HS-27A (cell line): ENCODE measurements around the gene F12.

Experiments
- DNase-seq: peaks from one replicate; pipeline ENCODE4 v3.0.0-alpha.2; 2012; ENCODE audit warnings: low read depth, missing footprints

F12 gene

DNA sequence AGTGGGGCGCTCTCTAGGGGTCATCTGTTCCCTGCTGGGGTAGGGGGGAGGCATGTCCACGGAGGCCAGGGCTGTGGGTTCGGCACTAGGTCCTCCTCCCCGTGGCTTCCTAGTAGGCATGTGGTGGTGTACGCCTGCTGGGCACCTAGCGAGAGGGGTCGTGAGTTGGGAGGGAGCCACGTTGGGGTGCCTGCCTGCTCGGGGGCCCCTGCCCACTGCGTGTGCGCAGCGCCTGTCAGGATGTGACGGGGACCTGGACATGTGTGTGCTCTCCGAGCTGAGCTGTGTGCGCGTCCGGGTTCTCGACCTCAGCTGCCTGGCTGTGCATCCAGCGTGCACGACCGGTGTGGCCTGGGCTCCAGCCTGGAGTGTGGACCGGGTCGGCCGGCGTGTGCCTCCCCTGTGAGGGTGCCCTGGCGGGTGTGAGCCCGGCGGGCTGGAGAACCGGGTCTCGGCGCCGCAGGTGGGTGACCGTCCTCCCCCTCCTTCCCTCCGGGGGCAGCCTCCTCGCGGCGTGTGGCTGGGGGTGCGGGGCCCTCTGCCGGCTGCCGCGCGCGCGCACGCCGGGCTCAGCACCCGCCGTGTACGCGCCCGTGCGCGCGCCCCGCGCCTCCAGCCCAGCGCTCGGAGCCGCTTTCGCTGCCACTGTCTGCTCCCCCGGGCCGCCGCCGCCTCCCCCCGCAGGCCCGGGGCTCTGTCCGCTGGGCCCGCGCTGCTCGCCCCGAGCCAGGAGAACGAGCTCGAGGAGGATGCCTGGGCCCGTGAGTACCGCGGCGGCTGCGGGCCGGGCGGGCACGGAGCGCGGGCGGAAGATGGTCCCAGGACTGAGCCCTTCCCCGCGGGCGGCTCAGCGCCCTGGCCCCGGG lies 37.1 kb upstream of the F12 start, which contains the start of gene PRR7:
Gene PRR7, plus strand, starts transcription at position 615 of the 866 bp plus-strand sequence. CDS start 8,254 bp downstream, outside the sequence.
- DNase-seq = no peak

DNA sequence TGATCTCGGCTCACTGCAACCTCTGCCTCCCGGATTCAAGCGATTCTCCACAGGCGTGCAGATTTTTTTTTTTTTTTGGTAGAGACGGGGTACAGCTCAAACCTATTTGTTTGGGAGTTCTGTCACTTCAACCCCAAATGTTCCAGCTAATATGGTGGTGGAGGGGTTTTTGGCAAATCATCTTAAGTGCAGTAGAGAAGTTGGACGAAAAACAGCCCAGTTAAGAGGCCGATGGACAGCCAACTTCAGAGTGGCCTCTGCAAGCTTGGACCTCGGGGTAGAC lies 36.5 kb upstream of the F12 start:
- DNase-seq = no peak

DNA sequence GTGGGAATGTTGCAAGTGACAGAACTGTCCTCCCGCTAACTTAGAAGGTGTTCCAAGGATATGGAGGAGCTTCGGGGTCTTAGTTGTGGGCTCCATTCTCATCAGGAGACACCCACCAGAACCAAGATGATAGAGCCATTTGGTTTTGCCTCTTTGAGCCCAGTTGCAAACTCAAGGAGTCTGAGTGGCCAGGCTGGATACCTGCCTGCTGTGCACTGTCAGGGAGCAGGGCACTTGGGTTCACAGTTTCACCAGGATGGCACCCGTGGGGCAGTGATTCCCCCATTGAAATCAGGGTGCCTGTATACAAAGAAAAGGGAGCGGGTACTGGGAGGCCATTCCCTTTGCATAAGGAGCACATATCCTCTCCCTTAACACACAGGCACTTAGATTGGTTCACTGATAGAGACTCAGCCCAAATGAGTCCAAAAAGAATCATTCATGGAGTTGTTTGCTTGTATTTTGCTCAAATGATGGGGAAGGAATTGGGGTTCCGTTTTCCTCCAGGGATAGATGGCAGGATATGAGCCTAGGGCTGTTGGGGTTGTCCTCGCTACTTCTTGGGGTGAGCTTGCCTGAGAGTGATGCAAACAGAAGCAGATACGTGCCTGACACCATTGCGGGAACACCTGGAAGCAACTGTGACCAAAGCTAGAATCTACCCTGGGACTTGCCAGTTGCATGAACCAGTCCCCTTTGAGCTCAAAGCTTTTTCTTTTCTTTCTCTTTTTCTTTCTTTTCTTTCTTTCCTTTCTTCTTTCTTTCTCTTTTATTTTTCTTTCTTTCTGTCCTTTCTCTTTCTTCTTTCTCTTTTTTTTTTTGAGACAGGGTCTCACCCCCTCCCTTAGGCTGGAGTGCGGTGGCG lies 35.9 kb upstream of the F12 start:
- no peak for DNase-seq

DNA sequence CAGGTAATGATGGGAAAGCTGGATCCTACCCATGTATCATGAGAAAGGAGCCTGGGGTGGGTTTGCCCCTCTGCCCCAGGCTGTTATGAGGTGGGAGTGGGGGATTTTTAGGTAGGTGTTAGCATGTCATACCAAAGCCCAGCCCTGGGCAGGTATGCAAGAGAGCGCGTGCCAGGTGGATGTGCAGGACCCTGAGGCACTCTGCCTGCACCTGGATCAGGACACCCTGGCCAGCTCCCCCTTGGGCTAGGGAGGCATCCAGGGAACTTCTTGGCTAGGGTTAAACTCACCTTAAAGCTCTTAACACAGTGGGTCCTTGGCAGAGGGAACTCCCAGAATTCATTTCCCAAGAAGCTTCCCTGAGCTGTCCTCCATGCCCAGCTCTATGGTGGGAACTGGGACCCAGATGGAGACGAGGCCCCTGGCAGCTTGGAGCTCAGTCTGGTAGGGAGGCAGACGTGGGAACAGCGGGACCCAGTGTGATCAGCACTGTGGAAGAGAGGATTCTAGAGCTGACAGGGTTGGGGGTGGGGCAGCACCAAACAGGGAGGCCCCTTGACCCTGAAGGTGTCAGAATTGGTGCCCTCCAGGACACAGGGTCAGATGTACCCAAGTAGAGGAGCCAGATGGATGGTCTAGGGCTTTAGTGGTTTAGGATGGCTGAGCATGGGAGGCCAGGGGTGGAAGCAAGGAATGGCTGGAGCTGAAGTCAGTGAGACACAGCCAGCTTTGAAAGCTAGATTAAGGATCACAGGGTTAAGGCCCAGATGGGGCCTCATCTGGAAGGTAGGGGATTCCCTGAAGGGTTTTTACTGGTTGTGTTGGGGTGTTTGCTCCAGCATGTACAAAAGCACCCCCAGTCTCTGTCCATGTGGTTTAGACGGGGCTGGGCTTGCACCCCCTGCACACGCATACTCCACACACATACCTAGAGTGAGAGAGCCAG lies 35.0 kb upstream of the F12 start:
- no peak for DNase-seq

DNA sequence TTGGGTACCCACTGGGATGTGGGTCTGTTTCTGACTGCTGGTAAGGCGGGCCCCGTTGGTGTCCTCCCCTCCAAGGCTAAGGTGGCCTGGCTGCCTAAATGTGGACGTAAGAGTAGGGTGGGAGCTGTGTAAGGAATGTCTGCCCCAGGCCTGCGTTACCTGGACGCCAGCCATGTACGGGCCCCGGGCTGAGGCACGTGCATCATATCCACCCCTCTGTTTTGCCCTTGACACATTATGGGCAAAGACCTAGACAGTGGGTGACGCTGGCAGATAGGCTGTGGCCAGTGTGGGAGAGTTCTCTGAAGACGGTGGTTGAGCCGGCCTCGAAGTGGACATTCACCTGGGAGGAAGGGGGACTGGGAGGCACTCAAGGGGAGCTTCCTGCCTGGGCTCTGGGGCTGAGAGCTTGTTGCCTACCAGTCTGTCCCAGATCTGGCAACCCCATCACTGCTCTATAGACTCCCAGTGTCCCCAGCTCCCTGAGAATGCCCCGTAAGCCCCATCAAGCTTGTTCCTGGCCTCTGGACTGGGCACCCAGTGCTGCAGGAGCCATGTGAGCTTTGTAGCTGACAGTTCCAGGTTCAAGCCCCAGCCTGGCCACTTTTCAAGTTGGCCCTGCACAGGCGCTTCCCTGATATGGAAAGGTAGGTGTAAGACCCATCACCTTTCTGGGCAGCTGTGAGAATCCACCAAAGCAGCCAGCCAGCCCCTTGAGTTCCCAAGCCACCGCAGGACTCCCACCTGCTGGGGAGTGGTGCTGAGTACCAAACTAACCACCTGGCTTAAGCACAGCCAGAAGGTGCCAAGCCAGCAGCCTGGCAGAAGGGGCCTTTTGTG lies 34.0 kb upstream of the F12 start:
- no peak for DNase-seq

DNA sequence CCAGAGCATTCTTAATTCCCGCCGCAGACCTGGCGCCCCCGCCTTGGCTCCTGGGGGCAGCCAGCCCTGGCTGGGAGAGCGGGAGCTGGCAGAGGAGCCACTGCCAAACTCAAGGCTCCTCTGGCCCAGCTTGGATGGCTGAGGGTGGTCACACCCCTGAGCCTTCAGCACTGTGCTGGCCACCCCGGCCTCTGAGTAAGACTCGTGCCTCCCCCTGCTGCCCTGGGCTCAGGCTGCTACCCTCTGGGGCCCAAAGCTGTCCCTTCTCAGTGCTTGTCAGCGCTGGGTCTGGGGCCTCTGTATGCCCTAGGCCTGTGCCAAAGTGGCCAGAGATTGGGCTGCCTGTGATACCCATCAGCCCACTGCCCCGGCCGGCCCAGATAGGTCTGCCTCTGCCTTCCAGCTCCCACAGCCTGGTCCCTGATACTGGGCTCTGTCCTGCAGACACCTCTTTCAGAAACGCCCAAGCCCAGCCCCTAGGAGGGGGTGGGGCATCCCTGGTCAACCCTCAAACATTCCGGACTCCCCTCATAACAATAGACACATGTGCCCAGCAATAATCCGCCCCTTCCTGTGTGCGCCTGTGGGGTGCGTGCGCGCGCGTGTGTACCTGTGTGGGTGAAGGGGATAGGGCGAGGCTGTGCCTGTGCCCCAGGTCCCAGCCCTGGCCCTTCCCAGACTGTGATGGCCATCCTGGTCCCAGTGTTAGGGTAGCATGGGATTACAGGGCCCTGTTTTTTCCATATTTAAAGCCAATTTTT lies 32.9 kb upstream of the F12 start:
- no peak for DNase-seq

DNA sequence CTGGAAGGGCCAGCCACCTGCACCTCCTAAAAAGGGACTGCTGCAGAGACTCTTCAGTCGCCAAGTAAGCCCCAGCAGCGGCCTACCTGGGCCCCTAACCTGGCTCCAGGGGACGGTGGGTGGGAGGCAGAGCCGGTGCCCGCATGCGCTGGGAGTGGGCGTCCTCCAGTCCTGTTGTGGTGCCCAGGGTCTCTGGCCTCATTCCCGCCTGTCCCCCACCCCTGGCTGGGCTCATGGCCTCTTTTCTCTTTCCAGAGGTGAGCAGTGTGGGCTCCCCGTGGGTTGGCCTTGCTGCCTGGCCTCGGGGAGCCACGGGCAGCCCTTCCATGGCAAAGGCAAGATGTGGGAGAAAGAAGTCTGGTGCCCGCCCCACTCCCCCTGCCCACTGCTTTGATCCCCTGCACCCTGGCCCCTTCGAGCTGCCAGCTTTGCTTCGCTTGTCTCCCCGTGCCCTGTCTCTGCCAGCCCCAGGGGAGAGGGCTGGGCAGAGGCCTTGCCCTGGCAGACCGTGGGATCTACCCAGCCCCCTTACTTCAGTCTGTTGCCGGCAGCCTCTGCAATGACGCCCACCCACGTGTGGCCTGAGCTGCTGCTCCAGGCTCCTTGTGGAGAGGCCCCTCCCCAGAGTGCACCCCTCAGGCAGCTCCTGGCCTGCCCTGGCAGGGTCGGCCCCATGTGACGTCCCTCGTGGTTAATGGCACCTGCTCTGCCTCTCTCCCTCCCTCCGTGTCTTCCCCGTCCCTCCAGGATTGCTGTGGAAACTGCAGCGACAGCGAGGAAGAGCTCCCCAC lies 31.8 kb upstream of the F12 start:
- DNase-seq = no peak

DNA sequence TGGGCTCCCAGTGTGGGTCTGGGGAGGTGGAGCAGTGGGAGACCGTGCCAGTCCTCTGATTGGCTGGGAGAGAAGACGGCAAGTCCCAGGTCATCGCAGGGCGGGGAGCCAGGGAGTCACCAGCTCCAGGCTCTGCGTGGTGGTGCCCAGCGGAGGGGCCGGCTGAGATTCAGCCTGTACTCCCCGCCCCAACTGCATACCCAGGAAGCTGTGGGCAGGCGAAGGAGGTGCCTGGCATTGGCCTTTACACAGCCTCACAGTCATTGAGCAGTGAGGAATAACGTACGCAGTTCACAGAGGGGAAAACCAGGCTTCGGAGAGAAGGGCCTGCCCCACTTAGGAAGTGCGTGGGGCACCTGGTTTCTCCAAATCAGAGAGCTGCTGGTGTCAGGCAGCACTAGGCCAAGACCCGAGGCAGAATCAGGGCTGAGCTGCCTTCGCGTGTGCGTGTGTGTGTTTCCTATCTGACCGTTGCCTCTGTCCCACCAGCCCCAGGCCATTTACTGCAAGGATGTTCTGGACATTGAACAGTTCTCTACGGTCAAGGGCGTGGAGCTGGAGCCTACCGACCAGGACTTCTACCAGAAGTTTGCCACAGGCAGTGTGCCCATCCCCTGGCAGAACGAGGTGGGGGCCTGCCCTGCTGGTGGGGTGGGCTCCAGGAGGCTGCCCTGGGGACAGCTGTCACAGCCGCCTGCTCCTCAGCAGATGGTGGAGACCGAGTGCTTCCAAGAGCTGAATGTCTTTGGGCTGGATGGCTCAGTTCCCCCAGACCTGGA lies 31.0 kb upstream of the F12 start:
- DNase-seq = no peak

DNA sequence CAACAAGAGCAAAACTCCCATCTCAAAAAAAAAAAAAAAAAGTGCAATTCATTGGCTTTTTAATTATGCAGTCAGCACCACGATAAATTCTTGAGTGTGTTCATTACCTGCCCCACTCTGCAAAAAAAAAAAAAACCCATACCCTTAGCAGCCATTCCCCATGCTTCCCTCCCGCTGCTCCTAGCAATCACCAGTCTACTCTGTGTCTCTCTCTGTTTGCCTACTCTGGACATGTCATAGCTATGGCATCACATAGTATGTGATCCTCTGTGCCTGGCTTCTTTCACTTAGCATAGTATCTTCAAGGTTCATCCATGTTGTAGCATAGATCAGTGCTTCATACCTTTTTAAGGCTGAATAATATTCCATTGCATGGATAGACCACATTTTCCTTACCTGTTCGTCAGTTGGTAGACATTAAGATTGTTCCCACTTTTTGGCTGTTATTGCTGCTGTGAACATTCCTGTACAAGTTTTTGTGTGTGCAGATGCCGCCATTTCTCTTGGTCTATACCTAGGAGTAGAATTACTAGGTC lies 30.2 kb upstream of the F12 start:
- no peak for DNase-seq

DNA sequence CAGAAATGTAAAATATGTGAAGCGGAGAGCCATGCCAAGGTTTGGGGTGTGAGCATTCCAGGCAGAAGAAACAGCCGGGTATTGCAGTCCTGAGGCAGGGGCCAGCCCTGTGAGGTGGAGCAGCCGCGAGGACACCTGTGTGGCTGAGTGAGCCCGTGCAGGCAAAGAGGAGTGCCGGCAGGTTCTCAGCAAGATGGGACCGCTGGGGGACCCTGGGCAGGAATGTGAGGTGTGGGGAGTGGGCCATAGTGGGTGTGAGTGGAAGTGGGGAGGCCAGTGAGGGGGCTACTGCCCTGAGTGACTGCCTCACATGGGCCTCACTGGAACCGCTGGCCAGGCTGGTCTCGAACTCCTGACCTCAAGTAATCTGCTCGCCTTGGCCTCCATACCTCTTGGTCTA lies 29.1 kb upstream of the F12 start:
- no peak for DNase-seq

DNA sequence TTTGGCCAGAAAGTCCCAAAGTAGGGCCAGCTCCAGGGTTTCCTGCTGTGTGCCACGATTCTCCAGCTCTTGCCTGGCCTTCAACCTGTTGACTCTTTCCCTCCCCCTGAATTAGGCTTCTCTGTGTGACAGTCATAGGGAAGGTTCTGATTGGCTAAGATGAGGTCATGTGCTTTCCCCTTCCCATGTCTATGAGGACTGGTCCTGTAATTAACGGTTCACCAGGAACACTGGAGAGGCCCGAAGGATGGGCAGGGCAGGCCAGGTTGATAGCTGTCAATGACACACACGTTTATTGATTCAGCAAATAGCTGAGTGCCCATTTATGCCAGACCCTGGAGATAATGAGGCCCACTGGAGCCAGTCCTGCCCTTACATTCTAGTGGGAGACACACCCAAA lies 28.3 kb upstream of the F12 start:
- DNase-seq = no peak

DNA sequence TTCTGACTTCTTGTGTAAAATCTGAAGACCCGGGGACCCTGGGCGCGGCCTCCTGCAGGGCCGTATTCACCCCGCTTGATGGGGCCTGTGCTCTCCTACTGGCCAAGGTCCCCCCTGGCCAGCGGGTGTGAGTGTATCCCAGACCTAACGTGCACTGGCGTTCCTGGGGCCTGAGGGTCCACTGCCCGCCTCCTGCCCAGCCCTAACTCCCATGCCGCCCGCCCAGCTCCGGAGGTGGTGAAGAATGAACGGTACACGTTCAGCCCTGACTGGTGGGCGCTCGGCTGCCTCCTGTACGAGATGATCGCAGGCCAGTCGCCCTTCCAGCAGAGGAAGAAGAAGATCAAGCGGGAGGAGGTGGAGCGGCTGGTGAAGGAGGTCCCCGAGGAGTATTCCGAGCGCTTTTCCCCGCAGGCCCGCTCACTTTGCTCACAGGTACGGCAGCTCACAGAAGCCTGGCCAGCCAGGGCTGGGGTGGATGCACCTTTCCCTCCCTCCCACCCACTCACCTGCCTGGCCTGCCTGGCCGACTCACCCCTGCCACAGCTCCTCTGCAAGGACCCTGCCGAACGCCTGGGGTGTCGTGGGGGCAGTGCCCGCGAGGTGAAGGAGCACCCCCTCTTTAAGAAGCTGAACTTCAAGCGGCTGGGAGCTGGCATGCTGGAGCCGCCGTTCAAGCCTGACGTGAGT lies 26.6 kb upstream of the F12 start:
- no peak for DNase-seq

DNA sequence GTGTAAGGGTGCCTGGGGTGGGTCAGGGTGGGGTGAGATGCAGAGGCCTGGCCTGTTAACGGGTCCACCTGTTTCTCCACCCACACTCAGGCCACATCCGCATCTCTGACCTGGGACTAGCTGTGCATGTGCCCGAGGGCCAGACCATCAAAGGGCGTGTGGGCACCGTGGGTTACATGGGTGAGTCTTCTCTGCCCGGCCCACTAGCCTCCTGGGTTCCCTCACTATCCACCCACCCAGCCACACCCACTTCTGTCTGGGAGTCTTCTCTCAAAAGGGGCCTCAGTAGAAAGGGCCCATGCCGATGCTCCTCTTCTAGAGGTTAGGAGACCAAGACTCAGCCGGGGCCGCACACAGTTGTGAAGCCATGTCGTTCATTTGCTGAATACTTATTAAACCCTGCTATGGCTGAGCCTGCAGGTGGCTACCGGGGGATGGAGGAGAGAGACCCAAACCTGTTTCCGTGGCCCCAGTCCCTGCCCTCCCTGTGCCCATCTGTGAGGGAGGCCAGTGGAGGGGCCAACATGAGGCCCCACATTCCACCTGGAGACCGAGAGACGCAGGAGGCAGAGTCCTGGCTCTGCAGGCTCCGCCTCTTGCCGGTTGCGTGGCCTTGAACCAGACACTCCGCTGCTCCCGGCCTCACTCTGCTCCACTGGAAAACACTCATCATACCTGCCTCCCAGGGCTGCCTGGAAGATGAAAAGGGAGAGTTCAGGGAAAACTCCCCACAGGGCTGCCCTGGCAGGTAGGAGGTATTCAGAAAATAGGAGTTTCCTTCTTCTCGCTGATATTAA lies 25.8 kb upstream of the F12 start:
- no peak for DNase-seq

DNA sequence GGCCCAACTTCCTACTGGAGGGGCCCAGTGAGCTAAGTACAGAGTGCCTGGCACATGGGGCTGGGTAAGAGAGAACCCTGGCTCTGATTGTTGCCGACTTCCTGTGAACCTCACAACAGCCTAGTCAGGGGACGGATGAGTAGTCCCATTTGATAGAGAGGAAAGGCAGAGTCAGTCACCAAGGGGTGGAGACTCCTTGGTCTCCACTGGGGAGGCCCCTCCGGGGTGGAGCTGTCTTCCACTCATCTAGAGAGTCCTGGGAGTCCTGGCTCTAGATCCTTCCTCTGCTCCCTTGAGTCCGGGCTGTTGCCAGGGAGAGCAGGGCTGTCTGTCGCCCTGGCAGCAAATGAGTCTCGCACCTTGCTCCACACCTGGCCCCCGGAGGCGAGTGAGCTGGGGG lies 25.1 kb upstream of the F12 start:
- DNase-seq = no peak

DNA sequence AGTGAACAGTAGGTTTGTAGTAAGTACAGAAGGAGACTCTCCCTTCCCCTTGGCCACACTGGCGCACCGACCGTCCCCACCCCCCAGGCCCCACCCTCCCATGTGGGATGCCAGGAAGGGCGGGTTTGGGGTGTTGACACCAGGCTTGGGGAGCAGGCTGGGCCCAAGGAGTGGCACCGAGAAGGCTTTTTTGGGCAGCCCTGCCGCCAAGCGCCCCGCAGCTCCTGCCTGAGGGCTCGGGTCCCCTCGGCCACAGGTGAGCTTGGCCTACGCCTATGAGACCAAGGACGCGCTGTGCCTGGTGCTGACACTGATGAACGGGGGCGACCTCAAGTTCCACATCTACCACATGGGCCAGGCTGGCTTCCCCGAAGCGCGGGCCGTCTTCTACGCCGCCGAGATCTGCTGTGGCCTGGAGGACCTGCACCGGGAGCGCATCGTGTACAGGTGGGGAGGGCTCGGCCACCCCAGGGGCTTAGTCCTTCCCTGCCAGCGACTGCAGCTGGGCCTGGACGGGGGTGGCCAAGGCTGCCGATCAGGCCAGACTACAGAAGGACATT lies 24.4 kb upstream of the F12 start:
- no peak for DNase-seq

DNA sequence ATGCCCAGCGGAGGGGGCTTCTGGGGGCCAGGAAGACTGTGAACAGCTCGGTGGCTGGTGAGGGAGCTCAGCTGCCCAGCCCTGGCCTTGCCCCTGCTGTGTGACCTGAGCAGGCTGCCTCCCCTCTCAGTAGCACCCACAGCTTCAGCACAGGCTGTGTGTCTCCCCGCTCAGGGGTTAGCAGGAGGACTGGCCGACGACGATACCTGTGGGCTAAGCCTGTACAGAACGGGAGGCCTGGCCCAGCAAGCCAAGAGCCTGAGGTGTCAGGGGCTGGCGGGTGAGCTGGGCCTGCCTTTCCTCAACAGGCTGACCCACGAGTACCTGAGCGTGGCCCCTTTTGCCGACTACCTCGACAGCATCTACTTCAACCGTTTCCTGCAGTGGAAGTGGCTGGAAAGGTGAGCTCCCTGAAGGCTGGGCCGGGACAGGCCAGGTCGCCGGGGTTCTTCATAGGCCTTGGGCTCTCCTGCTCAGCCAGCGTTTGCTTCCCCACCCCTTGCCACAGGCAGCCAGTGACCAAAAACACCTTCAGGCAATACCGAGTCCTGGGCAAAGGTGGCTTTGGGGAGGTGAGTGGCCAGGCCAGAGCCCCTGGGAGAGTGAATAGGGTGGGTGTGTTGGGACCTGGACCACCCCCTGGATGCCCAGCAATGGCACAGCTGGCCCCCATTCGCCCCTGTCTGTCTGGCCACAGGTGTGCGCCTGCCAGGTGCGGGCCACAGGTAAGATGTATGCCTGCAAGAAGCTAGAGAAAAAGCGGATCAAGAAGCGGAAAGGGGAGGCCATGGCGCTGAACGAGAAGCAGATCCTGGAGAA lies 23.7 kb upstream of the F12 start:
- no peak for DNase-seq
